GM12873 (cell line): Measurements from ENCODE around the gene BCAS4.

Experiments used
- CTCF ChIP-seq: IDR thresholded peaks from 2 replicates; pipeline ENCODE4 v1.5.1; 2012; ENCODE audit warnings: low read depth, mild to moderate bottlenecking, moderate library complexity, low read length, control low read depth; ENCODE audit not compliant: insufficient read depth; ENCODE audit errors: missing control alignments

The BCAS4 gene

DNA sequence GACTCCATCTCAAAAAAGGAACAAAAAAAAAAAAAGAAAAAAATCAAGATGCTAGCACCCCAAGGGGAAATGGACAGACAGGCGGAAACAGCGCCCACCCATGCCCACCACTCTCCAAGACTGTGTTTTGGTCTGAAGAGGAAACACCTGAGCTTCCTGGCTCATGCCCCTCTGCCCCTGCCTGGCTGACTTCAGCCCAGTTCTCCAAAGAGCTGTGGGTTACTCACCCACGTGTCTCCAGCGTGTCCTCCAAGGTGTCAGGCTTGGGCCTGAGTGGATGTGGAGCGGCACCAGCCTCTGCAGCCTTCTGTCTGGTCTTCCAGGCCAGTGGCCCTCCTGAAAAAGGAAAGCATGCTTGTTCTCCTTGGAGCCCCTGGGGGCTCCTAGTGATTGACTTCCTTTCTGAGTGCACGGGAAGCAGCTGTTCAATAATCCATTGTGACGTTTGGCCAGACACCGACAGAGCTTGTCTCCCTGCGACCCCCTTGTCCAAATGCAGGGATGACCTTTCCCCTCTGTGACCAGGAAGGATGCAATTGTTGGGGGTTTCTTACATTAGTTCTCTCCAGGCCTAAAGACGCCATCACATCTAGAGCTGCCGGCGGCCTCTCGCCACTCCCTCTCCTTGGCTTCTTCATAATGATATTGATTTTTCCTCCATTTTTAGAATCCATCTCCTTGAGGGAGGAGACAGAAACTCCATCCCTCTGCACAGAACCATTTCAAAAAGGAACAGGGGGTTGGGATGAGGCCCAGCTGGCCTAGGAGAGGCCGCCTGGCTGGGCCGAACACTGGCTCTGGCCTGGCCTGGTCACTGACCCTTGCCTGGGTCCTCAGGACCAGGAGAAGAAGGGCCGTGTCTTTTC, 77.9 kb downstream of the BCAS4 start:
- TF ChIP-seq CTCF = no peak

DNA sequence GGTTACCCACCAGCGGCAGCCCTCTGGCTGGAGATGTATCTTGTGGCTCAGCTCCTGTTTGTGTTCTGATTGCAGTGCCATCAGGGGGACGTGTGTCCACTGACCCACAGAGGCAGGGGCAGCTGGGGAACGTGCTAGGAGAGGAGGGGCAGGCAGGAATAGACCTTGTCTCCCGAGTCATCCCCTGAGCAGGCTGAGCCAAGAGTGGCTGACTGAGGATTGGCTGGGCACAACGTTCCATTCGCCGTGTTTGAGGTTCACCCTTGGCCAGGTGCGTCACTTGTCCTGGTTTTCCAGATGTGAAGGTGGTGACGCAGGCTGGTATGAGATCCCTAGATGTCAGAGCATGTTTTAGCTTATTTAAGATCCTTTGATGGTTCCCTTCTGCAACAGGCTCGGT, 78.7 kb downstream of the BCAS4 start:
- TF ChIP-seq CTCF = no peak

- no peak for TF ChIP-seq CTCF
These were observed 79.4 kb downstream of the BCAS4 start for GRCh38 chr20:50874111-50874757.

DNA sequence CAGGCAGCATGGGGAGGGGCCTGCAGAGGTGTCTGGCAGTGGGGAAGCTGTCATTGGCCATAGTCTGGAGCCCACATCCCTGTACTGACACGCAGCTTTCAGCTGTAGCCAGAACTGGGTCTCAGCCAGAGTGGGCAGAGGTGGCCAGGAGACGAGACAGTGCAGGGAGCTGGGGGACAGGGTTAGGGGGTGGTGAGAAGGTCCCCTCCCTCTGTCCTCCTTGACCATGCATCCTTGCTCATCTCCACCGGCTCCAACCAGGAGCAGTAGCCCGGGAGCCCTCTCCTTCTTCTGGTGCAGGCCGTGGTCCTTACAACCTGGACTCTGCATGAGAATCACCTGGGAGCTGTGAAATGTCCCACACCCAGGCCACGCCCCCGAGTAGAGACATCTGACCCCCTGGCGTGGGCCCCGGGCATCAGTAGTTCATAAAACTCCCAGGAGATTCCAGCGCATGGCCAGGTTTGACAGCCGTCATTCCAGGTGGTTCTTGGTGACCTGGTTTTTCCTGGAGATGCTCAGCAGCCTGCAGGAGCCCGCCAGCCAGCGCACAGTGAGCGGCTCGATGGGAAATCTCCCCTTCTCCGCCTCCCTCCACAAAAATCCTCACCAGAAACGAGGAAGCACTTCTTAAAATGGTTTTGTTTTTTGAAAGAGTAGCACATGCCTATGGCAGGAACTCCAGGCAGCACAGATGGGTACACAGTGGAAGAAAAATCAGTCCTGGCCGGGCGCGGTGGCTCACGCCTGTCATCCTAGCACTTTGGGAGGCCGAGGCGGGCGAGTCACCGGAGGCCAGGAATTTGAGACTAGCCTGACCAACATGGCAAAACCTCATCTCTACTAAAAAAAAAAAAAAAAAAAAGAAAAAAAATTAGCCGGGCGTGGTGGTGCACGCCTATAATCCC, 80.2 kb downstream of the BCAS4 start:
- no peak for TF ChIP-seq CTCF

DNA sequence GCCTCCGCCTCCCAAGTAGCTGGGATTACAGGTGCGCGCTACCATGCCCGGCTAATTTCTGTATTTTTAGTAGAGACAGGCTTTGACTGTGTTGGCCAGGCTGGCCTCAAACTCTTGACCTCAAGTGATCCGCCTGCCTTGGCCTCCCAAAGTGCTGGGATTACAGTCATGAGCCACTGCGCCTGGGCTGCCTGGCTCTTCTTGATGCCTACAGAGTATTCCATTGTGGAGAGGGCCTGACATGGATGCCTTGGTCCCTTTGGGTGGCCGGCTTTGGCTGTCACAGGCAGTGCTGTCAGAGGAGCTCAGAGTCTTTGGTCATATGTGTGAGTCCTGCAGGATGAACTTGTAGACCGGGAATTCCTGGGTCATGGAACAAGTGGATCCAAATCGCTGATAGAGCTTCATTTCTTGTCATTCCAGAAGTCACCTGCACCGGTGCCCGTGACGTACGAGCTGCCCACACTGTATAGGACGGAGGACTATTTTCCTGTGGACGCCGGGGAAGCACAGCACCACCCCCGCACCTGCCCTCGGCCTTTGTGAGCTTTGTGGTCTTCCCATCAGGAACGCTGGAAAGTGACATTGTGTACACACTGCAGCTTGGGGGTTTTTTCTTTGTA, 81.3 kb downstream of the BCAS4 start:
- no peak for TF ChIP-seq CTCF

GRCh38 chr20:50876816-50877215, 82.0 kb downstream of the BCAS4 start:
- TF ChIP-seq CTCF = no peak
